Keratinocyte (primary cell): Measurements from ENCODE around the gene ACTMAP.

Experiments used
- CTCF ChIP-seq, 3 experiments: IDR thresholded peaks in 1 of 3; conservative IDR thresholded peaks in 1 of 3; optimal IDR thresholded peaks in 1 of 3; 2 replicates in 2 of 3; 3 replicates in 1 of 3; pipeline versions ENCODE3 to v1.5.1; 2011; ENCODE audit warnings: low read length in 3 of 3, mild to moderate bottlenecking in 3 of 3, moderate library complexity in 2 of 3, control low read depth in 1 of 3, inconsistent platforms in 1 of 3; ENCODE audit not compliant: insufficient read depth in 2 of 3; ENCODE audit errors: extremely low read depth in 1 of 3
- EZH2 ChIP-seq: IDR thresholded peaks from one replicate; pipeline ENCODE4 v1.6.1; 2012; ENCODE audit warnings: inconsistent platforms, mild to moderate bottlenecking, low read length, moderate library complexity

- TF ChIP-seq CTCF (optimal IDR thresholded peaks at IDR 0.05 in 1 of 3, IDR thresholded peaks at IDR 0.05 in 1 of 3, conservative IDR thresholded peaks at IDR 0.05 in 1 of 3; ENCODE audit: extremely low read depth in 1 of 3, insufficient read depth in 2 of 3, low read length in 3 of 3), result no peak
- TF ChIP-seq EZH2, result no peak
Observed at GRCh38 chr19:40791996-40792395, 41.7 kb upstream of the ACTMAP start.
